ENCODE measurements around the gene CCAR1. TPM values are rescaled to one million over a fixed set of nuclear protein-coding genes. Genes with fewer than 3 reads are reported as not detected.
"Not testable (repeated sequence)": the region's sequence is repeated elsewhere in the genome, so short reads cannot be mapped to it uniquely, and the experiment has no call there.

The CCAR1 gene
- total and polyA plus RNA-seq, 11 donors: 21.7 to 37.9 (median 28.3) TPM

DNA sequence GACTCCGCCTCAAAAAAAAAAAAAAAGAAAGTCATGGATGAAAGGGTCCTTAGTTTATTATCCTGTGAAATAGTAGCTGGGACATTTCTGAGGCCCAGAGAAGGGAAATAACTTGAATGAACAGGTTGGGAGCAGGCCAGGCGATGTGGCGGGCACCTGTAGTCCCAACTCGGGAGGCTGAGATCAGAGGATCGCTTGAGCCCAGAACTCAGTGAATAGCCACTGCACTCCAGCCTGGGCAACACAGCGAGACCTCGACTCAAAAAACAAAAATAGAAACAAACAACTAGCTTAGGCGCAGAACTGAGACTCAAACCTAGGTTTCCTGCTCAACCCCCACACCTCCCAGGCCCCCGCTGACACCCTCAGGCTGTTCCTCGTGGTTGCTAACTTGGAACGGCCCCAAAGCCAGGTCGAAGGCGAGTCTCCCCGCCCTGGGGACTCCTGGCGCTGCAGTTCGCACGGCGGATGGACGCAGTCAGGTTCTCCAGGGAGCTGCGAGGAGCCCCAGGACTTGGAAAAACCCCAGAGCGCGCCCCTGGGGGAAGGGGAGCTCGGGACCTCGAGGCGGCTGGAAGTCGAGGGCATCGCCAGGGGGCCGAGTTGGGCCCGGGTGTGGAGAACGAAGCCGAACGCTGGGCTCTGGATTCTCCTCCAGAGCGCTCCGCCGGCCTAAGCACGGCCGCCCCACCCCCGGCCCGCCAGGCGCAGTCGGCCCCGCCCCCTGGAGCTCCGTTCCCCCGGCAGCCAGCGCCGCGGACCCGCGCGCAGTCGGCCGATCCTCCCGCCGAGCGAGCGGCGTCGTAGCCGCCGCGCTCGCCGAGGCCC is 105.9 kb downstream of the CCAR1 start, which contains the start of gene STOX1:
Gene STOX1, plus strand, starts transcription at position 768 of the 828 bp plus-strand sequence. CDS start 93 bp downstream, outside the sequence.
- intact Hi-C loops (cut with DNase I): no loop called here
- H3K27ac ChIP-seq: peak within 1 kb of the TSS in 2 of 12 donors; percentile 23 to 50

DNA sequence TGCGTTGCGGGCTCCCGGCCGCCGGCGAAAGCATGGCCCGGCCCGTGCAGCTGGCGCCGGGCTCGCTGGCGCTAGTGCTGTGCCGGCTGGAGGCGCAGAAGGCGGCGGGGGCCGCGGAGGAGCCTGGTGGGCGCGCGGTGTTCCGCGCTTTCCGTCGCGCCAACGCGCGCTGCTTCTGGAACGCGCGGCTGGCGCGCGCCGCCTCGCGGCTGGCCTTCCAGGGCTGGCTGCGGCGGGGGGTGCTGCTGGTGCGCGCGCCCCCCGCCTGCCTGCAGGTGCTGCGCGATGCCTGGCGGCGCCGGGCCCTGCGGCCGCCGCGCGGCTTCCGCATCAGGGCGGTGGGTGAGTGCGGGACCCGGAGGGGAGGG is 106.5 kb downstream of the CCAR1 start:
- DNase-seq; intact Hi-C loops (cut with DNase I); H3K27ac ChIP-seq; H3K9me3 ChIP-seq; H3K36me3 ChIP-seq: not testable (repeated sequence)
- 0% methylated on average over 1 to 18 of the region's 58 CpGs; no CpG with 5 or more reads in 1 of the 4 donors for WGBS, 4 donors
- Histone ChIP-seq H3K4me3 (peak overlapping the region in 11 of 12 donors; percentile 39 to 75 (median 57)), H3K4me1 (peaks cover 0 to 13% (median 5%) of the 10 kb centered on the region in 12 donors), H3K27me3 (peaks cover 0 to 18% (median 0%) of the 10 kb centered on the region in 9 donors)
- peak in 2 of 4 donors; percentile 11 to 47 for ATAC-seq

More for the DNA sequence above, 105.9 kb downstream of the CCAR1 start, which contains the start of gene STOX1:
- Histone ChIP-seq H3K4me3 (peak within 1 kb of the TSS; percentile 39 to 75 (median 57)), H3K36me3 (no peaks in the 10 kb centered on the region), H3K9me3 (no peaks in the 10 kb centered on the region), H3K27me3 (peaks cover 0 to 18% (median 0%) of the 10 kb centered on the region in 9 donors), H3K4me1 (peaks cover 0 to 13% (median 5%) of the 10 kb centered on the region in 12 donors)
- TF ChIP-seq, protein P1, sequence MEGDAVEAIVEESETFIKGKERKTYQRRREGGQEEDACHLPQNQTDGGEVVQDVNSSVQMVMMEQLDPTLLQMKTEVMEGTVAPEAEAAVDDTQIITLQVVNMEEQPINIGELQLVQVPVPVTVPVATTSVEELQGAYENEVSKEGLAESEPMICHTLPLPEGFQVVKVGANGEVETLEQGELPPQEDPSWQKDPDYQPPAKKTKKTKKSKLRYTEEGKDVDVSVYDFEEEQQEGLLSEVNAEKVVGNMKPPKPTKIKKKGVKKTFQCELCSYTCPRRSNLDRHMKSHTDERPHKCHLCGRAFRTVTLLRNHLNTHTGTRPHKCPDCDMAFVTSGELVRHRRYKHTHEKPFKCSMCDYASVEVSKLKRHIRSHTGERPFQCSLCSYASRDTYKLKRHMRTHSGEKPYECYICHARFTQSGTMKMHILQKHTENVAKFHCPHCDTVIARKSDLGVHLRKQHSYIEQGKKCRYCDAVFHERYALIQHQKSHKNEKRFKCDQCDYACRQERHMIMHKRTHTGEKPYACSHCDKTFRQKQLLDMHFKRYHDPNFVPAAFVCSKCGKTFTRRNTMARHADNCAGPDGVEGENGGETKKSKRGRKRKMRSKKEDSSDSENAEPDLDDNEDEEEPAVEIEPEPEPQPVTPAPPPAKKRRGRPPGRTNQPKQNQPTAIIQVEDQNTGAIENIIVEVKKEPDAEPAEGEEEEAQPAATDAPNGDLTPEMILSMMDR (IDR thresholded peaks at IDR 0.05): peak in 1 of 12 donors; percentile 4
- TF ChIP-seq POLR2A (IDR thresholded peaks at IDR 0.05): no peak
- peak; percentile 31 to 76 (median 40) for DNase-seq
- ATAC-seq: peak in 3 of 4 donors; percentile 55 to 90 (median 66)
- 6 to 23% (median 12%) methylated on average over 14 to 63 of the region's 63 CpGs for WGBS, 4 donors

DNA sequence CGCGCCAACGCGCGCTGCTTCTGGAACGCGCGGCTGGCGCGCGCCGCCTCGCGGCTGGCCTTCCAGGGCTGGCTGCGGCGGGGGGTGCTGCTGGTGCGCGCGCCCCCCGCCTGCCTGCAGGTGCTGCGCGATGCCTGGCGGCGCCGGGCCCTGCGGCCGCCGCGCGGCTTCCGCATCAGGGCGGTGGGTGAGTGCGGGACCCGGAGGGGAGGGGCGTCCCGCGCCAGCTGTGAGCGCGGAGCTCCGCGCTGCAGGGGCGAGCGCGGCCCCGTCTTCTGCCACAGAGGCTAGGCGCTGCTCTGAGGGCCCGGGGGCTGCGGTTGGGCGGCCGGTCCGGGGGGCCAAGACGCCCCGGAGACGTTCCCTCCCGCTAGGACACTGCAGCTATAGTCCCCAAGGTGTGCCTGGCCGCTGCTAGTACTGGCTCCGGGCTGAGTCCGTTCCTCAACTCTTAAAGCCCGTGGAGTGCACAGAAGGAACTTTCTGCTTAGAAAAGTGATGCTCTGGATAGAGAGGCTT is 107.1 kb downstream of the CCAR1 start:
- 1% methylated on average over 14 to 34 of the region's 59 CpGs; no CpG with 5 or more reads in 1 of the 4 donors for WGBS, 4 donors
- intact Hi-C loops (cut with DNase I); DNase-seq; H3K9me3 ChIP-seq; H3K27ac ChIP-seq; H3K36me3 ChIP-seq: not testable (repeated sequence)
- ATAC-seq: peak in 1 of 4 donors; percentile 49
- peaks cover 0 to 13% (median 5%) of the 10 kb centered on the region in 12 donors for H3K4me1 ChIP-seq
- H3K27me3 ChIP-seq: peaks cover 0 to 18% (median 0%) of the 10 kb centered on the region in 9 donors
- peak overlapping the region in 11 of 12 donors; percentile 20 to 57 (median 46) for H3K4me3 ChIP-seq

DNA sequence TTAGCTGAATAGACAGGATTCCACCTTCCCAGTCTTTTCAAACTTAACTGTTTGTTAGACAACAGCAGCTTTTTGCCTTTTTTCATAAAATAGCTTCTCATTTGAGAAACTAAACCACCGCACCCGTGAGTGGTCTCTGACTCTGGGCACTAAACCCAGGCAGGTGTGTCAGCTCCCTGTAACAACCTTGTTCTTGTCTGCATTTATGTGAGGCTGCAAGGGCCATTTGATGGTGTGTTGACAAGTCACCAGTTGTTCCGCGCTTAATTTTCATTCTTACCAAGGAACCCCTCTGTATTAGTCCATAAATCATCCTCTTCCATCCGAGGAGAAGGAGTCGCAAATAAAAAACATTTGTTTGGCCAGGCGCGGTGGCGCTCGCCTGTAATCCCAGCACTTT is 107.8 kb downstream of the CCAR1 start:
- peak overlapping the region in 1 of 12 donors; percentile 52 for H3K4me3 ChIP-seq
- H3K4me1 ChIP-seq: peaks cover 0 to 13% (median 5%) of the 10 kb centered on the region in 12 donors
- no peaks in the 10 kb centered on the region for H3K9me3 ChIP-seq
- TF ChIP-seq POLR2A (IDR thresholded peaks at IDR 0.05): no peak
- TF ChIP-seq, protein P1 (IDR thresholded peaks at IDR 0.05): no peak
- H3K27ac ChIP-seq: no peak overlapping the region
- 92 to 95% (median 94%) methylated on average over 10 of the region's 10 CpGs for WGBS, 4 donors
- H3K36me3 ChIP-seq: no peaks in the 10 kb centered on the region
- ATAC-seq: no peak
- DNase-seq: no peak
- peaks cover 0 to 18% (median 0%) of the 10 kb centered on the region in 9 donors for H3K27me3 ChIP-seq
- intact Hi-C loops (cut with DNase I): no loop called here

DNA sequence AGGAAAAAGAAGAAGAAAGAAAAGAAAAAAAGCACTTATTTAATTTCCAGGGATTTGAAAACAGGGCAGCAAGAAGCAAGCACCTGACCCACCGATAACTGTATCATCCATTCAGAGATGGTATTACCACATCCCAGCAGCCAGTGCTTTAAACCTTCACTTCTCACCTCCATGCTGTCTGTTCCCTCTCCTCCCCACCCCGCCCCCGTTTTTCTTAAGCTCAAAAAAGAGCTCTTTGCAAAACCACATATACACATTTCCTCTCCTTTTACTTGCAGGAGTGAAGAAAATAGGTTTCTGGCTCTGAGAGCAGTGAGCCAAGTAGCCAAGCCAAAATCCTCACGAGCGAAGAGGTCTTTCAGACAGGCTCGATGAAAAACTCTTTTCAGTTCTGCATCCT is 108.5 kb downstream of the CCAR1 start:
- Histone ChIP-seq H3K36me3 (no peaks in the 10 kb centered on the region), H3K27me3 (peaks cover 0 to 18% (median 0%) of the 10 kb centered on the region in 9 donors), H3K4me3 (no peak overlapping the region), H3K4me1 (peaks cover 0 to 13% (median 5%) of the 10 kb centered on the region in 12 donors), H3K27ac (no peak overlapping the region), H3K9me3 (no peaks in the 10 kb centered on the region)
- 61 to 75% (median 68%) methylated on average over 6 of the region's 6 CpGs for WGBS, 4 donors
- intact Hi-C loops (cut with DNase I): no loop called here
- no peak for TF ChIP-seq POLR2A (IDR thresholded peaks at IDR 0.05)
- TF ChIP-seq, protein P1 (IDR thresholded peaks at IDR 0.05): no peak
- ATAC-seq (no peak), DNase-seq (no peak)
